Thoracic aorta (tissue), 2 donors: ENCODE data around the gene SORCS1. TPM values are rescaled to one million over a fixed set of nuclear protein-coding genes. Genes with fewer than 3 reads are reported as not detected.

ENCODE experiments used
- ATAC-seq: fragments of 150-250 bp; one replicate; pipeline ENCODE4 v1.8.0; 2017; ENCODE audit warnings: low read depth; ENCODE audit not compliant: insufficient number of reproducible peaks, low FRiP score
- DNase-seq: peaks from one replicate; pipeline ENCODE4 v3.0.0-alpha.2; 2020; ENCODE audit warnings: low spot score
- H3K27ac ChIP-seq, 2 donors: fragments of 200-600 bp; sonication (generic); 1 replicate in 1 of 2; 2 replicates in 1 of 2; pipeline ENCODE4 v1.5.1; 2016; ENCODE audit warnings: mild to moderate bottlenecking in 2 of 2, moderate library complexity in 2 of 2
- H3K27me3 ChIP-seq: fragments of 200-600 bp; sonication (generic); replicated peaks from 2 replicates; pipeline ENCODE4 v1.6.0; 2016; ENCODE audit warnings: mild to moderate bottlenecking; ENCODE audit not compliant: insufficient read depth
- H3K36me3 ChIP-seq: fragments of 200-600 bp; sonication (generic); one replicate; pipeline ENCODE4 v1.5.1; 2016
- H3K4me1 ChIP-seq, 2 donors: fragments of 200-600 bp; sonication (generic); 1 replicate in 1 of 2; 2 replicates in 1 of 2; pipeline versions ENCODE4 v1.5.1 to v1.6.0; 2016; ENCODE audit warnings: low read depth in 2 of 2, mild to moderate bottlenecking in 1 of 2; ENCODE audit not compliant: control insufficient read depth in 1 of 2
- H3K4me3 ChIP-seq: fragments of 200-600 bp; sonication (generic); 2 replicates; pipeline ENCODE4 v1.5.1; 2016; ENCODE audit warnings: mild to moderate bottlenecking
- H3K9me3 ChIP-seq: fragments of 200-600 bp; sonication (generic); 2 replicates; pipeline ENCODE4 v1.5.1; 2016
- CTCF ChIP-seq: fragments of 200-600 bp; sonication (generic); IDR thresholded peaks from one replicate; pipeline ENCODE4 v1.5.1; 2019; ENCODE audit warnings: antibody characterized with exemption
- total RNA-seq, 2 donors: library from RNA; depleted of rRNA; stranded (reverse); fragments of >200 nt; gene quantifications; one replicate each; pipeline versions ENCODE4 v1.1.0 to v1.2.3, GENCODE V29; 2016

SORCS1 gene
- total RNA-seq, 2 donors from 2014 or later, result 0.27 to 1.1 TPM

DNA sequence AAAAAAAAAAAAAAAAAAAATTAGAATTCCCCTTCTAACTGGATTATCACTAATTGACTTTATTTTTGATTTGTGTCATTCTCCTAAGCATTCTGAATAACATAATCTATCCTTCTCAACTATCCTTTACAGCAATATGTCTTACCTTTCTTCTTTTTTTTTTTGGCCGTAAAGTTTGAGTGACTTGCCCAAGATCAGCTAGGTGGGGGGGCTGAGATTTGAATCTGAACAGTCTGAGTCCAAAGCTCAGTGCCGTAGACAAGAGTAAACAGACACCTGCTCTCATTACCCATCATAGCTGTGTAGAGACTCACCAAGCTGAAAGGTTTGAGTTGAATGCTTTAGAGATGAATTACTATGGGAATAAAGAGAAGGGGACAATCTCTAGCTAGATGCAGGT lies 192.1 kb downstream of the SORCS1 start:
- DNase-seq (no peak), ATAC-seq (no peak)
- no peaks in the 10 kb centered on the region for H3K9me3 ChIP-seq
- H3K36me3 ChIP-seq, result no peaks in the 10 kb centered on the region
- no peaks in the 10 kb centered on the region for H3K27me3 ChIP-seq
- H3K4me1 ChIP-seq, result no peaks in the 10 kb centered on the region
- no peak overlapping the region for H3K4me3 ChIP-seq
- no peak for TF ChIP-seq CTCF
- no peak overlapping the region for H3K27ac ChIP-seq

GRCh38 chr10:106971411-106971831 lies 193.1 kb downstream of the SORCS1 start:
- Histone ChIP-seq H3K4me1 (no peaks in the 10 kb centered on the region), H3K27me3 (no peaks in the 10 kb centered on the region), H3K27ac (no peak overlapping the region), H3K9me3 (no peaks in the 10 kb centered on the region), H3K36me3 (no peaks in the 10 kb centered on the region), H3K4me3 (no peak overlapping the region)
- TF ChIP-seq CTCF, result no peak
- ATAC-seq (no peak), DNase-seq (no peak)

DNA sequence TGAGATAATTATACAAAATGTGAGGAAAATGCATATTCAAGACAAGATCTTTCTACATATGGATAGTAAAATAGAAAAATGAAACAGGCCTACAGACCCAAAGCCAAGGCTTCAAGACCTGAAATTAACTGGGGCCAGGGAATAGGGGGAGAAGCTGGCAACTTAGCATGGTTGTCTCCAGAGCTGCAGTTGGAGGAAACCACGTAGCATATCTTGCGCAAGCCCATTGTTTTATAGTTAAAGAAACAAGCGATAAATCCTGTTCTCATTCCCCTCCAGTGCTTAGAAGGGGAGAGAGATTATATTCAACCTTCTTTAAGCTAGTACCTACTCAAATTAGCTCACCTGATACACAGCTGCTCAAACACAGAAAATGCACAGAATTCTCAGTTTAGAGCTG lies 197.1 kb downstream of the SORCS1 start:
- TF ChIP-seq CTCF, result no peak
- H3K27ac ChIP-seq, result no peak overlapping the region
- no peak overlapping the region for H3K4me3 ChIP-seq
- H3K9me3 ChIP-seq, result no peaks in the 10 kb centered on the region
- no peaks in the 10 kb centered on the region for H3K27me3 ChIP-seq
- no peaks in the 10 kb centered on the region for H3K4me1 ChIP-seq
- H3K36me3 ChIP-seq, result no peaks in the 10 kb centered on the region
- ATAC-seq, result no peak
- no peak for DNase-seq

DNA sequence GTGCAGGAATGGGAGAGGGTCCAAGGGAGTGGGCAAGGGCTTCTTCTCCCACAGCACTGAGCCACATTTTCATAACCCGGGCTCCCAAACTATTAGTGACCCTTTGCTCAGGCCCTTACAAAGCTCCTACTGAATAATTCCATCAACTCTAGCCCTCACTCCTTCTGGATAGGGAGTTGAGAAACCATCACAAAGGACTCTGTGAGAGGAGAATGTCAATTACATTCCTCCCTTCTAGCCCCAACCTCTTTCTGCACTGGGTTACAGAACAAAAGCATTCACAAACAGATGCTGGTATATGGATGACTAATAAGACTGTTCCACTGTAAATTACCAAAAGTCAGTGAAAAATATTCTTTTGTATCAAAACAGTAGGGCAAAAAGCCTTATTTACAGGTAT lies 203.7 kb downstream of the SORCS1 start:
- DNase-seq (no peak), ATAC-seq (no peak)
- no peaks in the 10 kb centered on the region for H3K27me3 ChIP-seq
- H3K36me3 ChIP-seq, result no peaks in the 10 kb centered on the region
- no peaks in the 10 kb centered on the region for H3K9me3 ChIP-seq
- H3K27ac ChIP-seq, result no peak overlapping the region
- TF ChIP-seq CTCF, result no peak
- H3K4me1 ChIP-seq, result peaks cover 0 to 3% of the 10 kb centered on the region in 2 donors
- H3K4me3 ChIP-seq, result no peak overlapping the region

GRCh38 chr10:106959521-106959920 lies 205.0 kb downstream of the SORCS1 start:
- TF ChIP-seq CTCF, result no peak
- Histone ChIP-seq H3K4me3 (no peak overlapping the region), H3K4me1 (peaks cover 0 to 3% of the 10 kb centered on the region in 2 donors), H3K9me3 (no peaks in the 10 kb centered on the region), H3K36me3 (no peaks in the 10 kb centered on the region), H3K27me3 (no peaks in the 10 kb centered on the region), H3K27ac (peak overlapping the region in 1 of 2 donors; percentile 12)
- ATAC-seq (no peak), DNase-seq (no peak)
